Loucy (cell line): ENCODE results near the gene PA2G4.
"Not testable (repeated sequence)": the region's sequence is repeated elsewhere in the genome, so short reads cannot be mapped to it uniquely, and the experiment has no call there.

Experiments used
- H2AFZ ChIP-seq: fragments of 200-600 bp; sonication (generic); 2 replicates; pipeline ENCODE4 v1.6.0; 2016; ENCODE audit warnings: antibody characterized with exemption, mild to moderate bottlenecking, low read length, moderate library complexity
- H3F3A ChIP-seq: fragments of 200-600 bp; 2 replicates; pipeline ENCODE4 v1.6.0; 2016; ENCODE audit warnings: antibody characterized with exemption, low read depth, mild to moderate bottlenecking
- H3K27me3 ChIP-seq: fragments of 200-600 bp; sonication (generic); 2 replicates; pipeline ENCODE4 v1.6.1; 2014; ENCODE audit warnings: low read length, mild to moderate bottlenecking; ENCODE audit not compliant: insufficient read depth, poor library complexity, severe bottlenecking
- H3K36me3 ChIP-seq: fragments of 200-600 bp; sonication (generic); 2 replicates; pipeline ENCODE4 v1.6.1; 2016; ENCODE audit warnings: low read length; ENCODE audit not compliant: insufficient read depth
- H3K4me1 ChIP-seq: fragments of 200-600 bp; sonication (generic); 2 replicates; pipeline ENCODE4 v1.5.1; 2014; ENCODE audit warnings: low read length, mild to moderate bottlenecking; ENCODE audit not compliant: insufficient read depth, poor library complexity, severe bottlenecking
- H3K4me2 ChIP-seq: fragments of 200-600 bp; sonication (generic); 2 replicates; pipeline ENCODE4 v1.6.0; 2014; ENCODE audit warnings: antibody characterized with exemption, low read length, low read depth, mild to moderate bottlenecking; ENCODE audit not compliant: poor library complexity, severe bottlenecking
- H3K4me3 ChIP-seq: fragments of 200-600 bp; sonication (generic); 2 replicates; pipeline ENCODE4 v1.5.1; 2014; ENCODE audit warnings: low read length, mild to moderate bottlenecking, mixed read lengths; ENCODE audit not compliant: poor library complexity, severe bottlenecking
- H3K79me2 ChIP-seq: fragments of 200-600 bp; sonication (generic); 2 replicates; pipeline ENCODE4 v1.6.1; 2014; ENCODE audit warnings: low read length; ENCODE audit not compliant: insufficient read depth
- H3K9ac ChIP-seq: fragments of 200-600 bp; sonication (generic); 2 replicates; pipeline ENCODE4 v1.6.0; 2014; ENCODE audit warnings: mild to moderate bottlenecking, low read depth, low read length, moderate library complexity; ENCODE audit not compliant: poor library complexity, severe bottlenecking
- H3K9me2 ChIP-seq: fragments of 200-600 bp; sonication (generic); replicated peaks from 2 replicates; pipeline ENCODE4 v1.6.1; 2016; ENCODE audit warnings: low read depth, low read length, mixed read lengths
- H3K9me3 ChIP-seq: fragments of 200-600 bp; sonication (generic); 2 replicates; pipeline ENCODE4 v1.6.1; 2014; ENCODE audit warnings: mild to moderate bottlenecking, antibody characterized with exemption, low read length, low read depth; ENCODE audit not compliant: insufficient read depth
- H4K20me1 ChIP-seq: fragments of 200-600 bp; sonication (generic); 2 replicates; pipeline ENCODE4 v1.6.0; 2014; ENCODE audit warnings: antibody characterized with exemption, low read length, mild to moderate bottlenecking; ENCODE audit not compliant: insufficient read depth, poor library complexity, severe bottlenecking
- EZH2phosphoT487 ChIP-seq: fragments of 200-600 bp; IDR thresholded peaks from 2 replicates; pipeline ENCODE4 v1.6.1; 2018; ENCODE audit warnings: antibody characterized with exemption, mild to moderate bottlenecking, moderate library complexity, borderline replicate concordance
- TF ChIP-seq, protein P1 (sequence below): fragments of 200-600 bp; sonication (generic); conservative IDR thresholded peaks from 2 replicates; pipeline ENCODE4 v1.5.1; 2014; ENCODE audit warnings: mild to moderate bottlenecking, antibody characterized with exemption, low read length

The PA2G4 gene

GRCh38 chr12:56071648-56072047 lies 32.7 kb upstream of the PA2G4 start:
- H3K79me2 ChIP-seq = no peaks in the 10 kb centered on the region
- H3K4me1 ChIP-seq = no peaks in the 10 kb centered on the region
- H3K36me3 ChIP-seq = no peaks in the 10 kb centered on the region
- H3K9me3 ChIP-seq = no peaks in the 10 kb centered on the region
- H3K9me2 ChIP-seq = no peaks in the 10 kb centered on the region
- no peak overlapping the region for H3K4me2 ChIP-seq
- no peak overlapping the region for H2AFZ ChIP-seq
- H3K4me3 ChIP-seq = no peak overlapping the region
- H3K9ac ChIP-seq = no peak overlapping the region
- TF ChIP-seq, protein P1, sequence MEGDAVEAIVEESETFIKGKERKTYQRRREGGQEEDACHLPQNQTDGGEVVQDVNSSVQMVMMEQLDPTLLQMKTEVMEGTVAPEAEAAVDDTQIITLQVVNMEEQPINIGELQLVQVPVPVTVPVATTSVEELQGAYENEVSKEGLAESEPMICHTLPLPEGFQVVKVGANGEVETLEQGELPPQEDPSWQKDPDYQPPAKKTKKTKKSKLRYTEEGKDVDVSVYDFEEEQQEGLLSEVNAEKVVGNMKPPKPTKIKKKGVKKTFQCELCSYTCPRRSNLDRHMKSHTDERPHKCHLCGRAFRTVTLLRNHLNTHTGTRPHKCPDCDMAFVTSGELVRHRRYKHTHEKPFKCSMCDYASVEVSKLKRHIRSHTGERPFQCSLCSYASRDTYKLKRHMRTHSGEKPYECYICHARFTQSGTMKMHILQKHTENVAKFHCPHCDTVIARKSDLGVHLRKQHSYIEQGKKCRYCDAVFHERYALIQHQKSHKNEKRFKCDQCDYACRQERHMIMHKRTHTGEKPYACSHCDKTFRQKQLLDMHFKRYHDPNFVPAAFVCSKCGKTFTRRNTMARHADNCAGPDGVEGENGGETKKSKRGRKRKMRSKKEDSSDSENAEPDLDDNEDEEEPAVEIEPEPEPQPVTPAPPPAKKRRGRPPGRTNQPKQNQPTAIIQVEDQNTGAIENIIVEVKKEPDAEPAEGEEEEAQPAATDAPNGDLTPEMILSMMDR = no peak
- TF ChIP-seq EZH2phosphoT487 = no peak
- no peaks in the 10 kb centered on the region for H3K27me3 ChIP-seq
- no peaks in the 10 kb centered on the region for H4K20me1 ChIP-seq
- H3F3A ChIP-seq = no peaks in the 10 kb centered on the region

- Histone ChIP-seq H3K9ac (no peak overlapping the region), H3K27me3 (no peaks in the 10 kb centered on the region), H3K4me1 (peaks cover under 1% of the 10 kb centered on the region), H3K36me3 (no peaks in the 10 kb centered on the region), H3F3A (no peaks in the 10 kb centered on the region), H4K20me1 (no peaks in the 10 kb centered on the region), H2AFZ (no peak overlapping the region), H3K9me2 (no peaks in the 10 kb centered on the region), H3K4me3 (no peak overlapping the region), H3K79me2 (no peaks in the 10 kb centered on the region), H3K4me2 (no peak overlapping the region), H3K9me3 (no peaks in the 10 kb centered on the region)
- no peak for TF ChIP-seq EZH2phosphoT487
- TF ChIP-seq, protein P1 = no peak
Measured at GRCh38 chr12:56074396-56074795, 30.0 kb upstream of the PA2G4 start.

DNA sequence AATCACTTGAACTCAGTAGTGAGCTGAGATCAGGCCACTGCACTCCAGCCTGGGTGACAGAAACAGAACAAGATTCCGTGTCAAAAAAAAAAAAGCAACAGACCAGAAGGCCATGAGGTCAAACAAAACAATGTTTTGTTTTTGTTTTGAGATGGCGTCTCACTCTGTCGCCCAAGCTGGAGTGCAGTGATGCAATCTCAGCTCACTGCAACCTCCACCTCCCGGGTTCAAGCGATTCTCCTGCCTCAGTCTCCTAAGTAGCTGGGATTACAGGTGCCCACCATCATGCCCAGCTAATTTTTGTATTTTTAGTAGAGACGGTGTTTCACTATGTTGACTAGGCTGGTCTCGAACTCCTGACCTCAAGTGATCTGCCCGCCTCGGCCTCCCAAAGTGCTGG lies 26.4 kb upstream of the PA2G4 start:
- not testable (repeated sequence) for H3K27me3 ChIP-seq, H3K9ac ChIP-seq, H3K9me3 ChIP-seq, H3K4me1 ChIP-seq, H3K79me2 ChIP-seq, H3K9me2 ChIP-seq, H2AFZ ChIP-seq, H4K20me1 ChIP-seq, H3K4me3 ChIP-seq, H3K4me2 ChIP-seq, H3F3A ChIP-seq, H3K36me3 ChIP-seq

DNA sequence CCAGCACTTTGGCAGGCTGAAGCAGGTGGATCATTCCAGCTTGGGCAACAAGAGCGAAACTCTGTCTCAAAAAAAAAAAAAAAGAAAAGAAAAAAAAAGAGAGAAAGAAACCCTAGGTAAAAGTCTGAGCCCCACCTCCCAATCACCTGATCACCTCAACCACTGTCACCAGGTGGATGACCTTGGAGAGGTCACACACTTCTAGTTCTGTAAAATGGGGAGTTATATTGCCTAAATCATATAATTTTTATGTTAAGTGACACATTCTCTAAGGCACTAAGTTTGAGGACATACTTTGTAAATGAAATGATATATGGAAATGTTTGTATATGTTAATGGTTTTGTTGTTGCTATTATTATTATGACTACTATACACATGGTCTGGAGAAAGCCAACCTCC lies 25.9 kb upstream of the PA2G4 start:
- Histone ChIP-seq H3F3A (no peaks in the 10 kb centered on the region), H3K4me1 (peaks cover 8% of the 10 kb centered on the region), H3K9me2 (no peaks in the 10 kb centered on the region), H3K4me2 (no peak overlapping the region), H3K9me3 (no peaks in the 10 kb centered on the region), H3K27me3 (no peaks in the 10 kb centered on the region), H3K36me3 (no peaks in the 10 kb centered on the region), H3K79me2 (no peaks in the 10 kb centered on the region), H3K4me3 (no peak overlapping the region), H2AFZ (no peak overlapping the region), H4K20me1 (no peaks in the 10 kb centered on the region), H3K9ac (no peak overlapping the region)
- TF ChIP-seq, protein P1 = no peak
- TF ChIP-seq EZH2phosphoT487 = no peak
